ENCODE results near the gene STAT3. TPM values are rescaled to one million over a fixed set of nuclear protein-coding genes. Genes with fewer than 3 reads are reported as not detected.
A peak's percentile ranks its signal among the peaks of the same experiment; 100 is the strongest.

Gene STAT3
- total and polyA plus RNA-seq, 2 of the 13 experiments (the other 11 are each of a cell fraction or from before 2014, with no cell fraction given): 61.8 to 62.4 TPM

DNA sequence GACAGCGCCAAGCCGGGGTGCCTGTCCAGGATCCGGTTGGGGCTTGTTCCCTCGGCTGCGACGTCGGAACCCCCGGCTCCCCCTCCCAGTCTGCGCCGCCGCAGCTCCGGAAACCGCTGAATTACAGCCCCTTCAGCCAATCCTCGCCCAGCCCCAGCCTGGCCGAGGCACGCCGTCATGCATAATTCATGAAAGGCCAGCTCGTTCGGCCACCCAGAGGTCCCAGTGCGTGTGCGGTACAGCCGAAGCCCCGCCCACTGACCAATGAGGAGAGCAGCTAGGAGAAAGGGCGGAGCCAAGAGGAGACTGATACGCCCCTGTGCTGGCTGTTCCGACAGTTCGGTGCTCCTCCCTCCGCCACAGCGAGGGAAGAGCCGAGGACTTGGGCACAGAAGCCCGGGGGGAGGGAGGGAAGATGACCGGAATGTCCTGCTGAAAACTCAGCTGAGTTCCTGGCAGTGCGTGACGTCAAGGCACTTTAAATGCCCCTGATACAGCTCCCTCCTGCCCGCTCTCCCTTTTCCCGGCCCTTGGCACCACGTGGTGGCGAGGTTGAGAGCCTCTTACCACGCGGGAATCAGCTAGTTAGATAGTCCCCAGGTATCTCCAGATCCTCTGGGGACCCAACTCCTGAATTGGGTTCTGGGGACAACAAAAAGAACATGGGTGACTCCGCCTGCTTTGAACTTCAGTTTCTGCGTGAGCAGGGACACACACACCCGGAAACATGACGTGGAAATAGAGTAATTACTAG is at the start of gene STAT3 (continued):
- TF ChIP-seq, protein P1, sequence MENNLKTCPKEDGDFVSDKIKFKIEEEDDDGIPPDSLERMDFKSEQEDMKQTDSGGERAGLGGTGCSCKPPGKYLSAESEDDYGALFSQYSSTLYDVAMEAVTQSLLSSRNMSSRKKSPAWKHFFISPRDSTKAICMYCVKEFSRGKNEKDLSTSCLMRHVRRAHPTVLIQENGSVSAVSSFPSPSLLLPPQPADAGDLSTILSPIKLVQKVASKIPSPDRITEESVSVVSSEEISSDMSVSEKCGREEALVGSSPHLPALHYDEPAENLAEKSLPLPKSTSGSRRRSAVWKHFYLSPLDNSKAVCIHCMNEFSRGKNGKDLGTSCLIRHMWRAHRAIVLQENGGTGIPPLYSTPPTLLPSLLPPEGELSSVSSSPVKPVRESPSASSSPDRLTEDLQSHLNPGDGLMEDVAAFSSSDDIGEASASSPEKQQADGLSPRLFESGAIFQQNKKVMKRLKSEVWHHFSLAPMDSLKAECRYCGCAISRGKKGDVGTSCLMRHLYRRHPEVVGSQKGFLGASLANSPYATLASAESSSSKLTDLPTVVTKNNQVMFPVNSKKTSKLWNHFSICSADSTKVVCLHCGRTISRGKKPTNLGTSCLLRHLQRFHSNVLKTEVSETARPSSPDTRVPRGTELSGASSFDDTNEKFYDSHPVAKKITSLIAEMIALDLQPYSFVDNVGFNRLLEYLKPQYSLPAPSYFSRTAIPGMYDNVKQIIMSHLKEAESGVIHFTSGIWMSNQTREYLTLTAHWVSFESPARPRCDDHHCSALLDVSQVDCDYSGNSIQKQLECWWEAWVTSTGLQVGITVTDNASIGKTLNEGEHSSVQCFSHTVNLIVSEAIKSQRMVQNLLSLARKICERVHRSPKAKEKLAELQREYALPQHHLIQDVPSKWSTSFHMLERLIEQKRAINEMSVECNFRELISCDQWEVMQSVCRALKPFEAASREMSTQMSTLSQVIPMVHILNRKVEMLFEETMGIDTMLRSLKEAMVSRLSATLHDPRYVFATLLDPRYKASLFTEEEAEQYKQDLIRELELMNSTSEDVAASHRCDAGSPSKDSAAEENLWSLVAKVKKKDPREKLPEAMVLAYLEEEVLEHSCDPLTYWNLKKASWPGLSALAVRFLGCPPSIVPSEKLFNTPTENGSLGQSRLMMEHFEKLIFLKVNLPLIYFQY (CRISPR knock-in tag; IDR thresholded peaks at IDR 0.05; ENCODE audit: borderline replicate concordance): peak; percentile 94; the same call in 1 of the 2 replicates
- TF ChIP-seq ZNF775 (CRISPR knock-in tag; IDR thresholded peaks at IDR 0.05; ENCODE audit: borderline replicate concordance) (0 out of 2 replicates have a peak, but pooled peaks have one; percentile 10), NFE2L2 (IDR thresholded peaks at IDR 0.05; ENCODE audit: low read length) (no peak), ZNF274 (CRISPR knock-in tag; IDR thresholded peaks at IDR 0.05) (peak; percentile 97; the same call in 1 of the 2 replicates), ZNF543 (CRISPR knock-in tag; IDR thresholded peaks at IDR 0.05) (peak; percentile 97), SRF (IDR thresholded peaks at IDR 0.05; ENCODE audit: low read depth, low read length) (0 out of 2 replicates have a peak, but pooled peaks have one; percentile 75), TSC22D2 (CRISPR knock-in tag; IDR thresholded peaks at IDR 0.05; ENCODE audit: borderline replicate concordance) (peak; percentile 99), ZNF788 (CRISPR knock-in tag; IDR thresholded peaks at IDR 0.05; ENCODE audit: borderline replicate concordance) (peak; percentile 99), MYC (CRISPR knock-in tag; IDR thresholded peaks at IDR 0.05; ENCODE audit: borderline replicate concordance) (peak; percentile 98), ZFX (CRISPR knock-in tag; IDR thresholded peaks at IDR 0.05; ENCODE audit: low read depth) (no peak; the same call in none of the 2 replicates), SNAI1 (CRISPR knock-in tag; IDR thresholded peaks at IDR 0.05; ENCODE audit: borderline replicate concordance) (peak; percentile 97; the same call in 1 of the 2 replicates), FOXO1 (CRISPR knock-in tag; IDR thresholded peaks at IDR 0.05) (peak; percentile 92), HNF4A (CRISPR knock-in tag; IDR thresholded peaks at IDR 0.05) (peak; percentile 70)
- TF ChIP-seq, protein P2, sequence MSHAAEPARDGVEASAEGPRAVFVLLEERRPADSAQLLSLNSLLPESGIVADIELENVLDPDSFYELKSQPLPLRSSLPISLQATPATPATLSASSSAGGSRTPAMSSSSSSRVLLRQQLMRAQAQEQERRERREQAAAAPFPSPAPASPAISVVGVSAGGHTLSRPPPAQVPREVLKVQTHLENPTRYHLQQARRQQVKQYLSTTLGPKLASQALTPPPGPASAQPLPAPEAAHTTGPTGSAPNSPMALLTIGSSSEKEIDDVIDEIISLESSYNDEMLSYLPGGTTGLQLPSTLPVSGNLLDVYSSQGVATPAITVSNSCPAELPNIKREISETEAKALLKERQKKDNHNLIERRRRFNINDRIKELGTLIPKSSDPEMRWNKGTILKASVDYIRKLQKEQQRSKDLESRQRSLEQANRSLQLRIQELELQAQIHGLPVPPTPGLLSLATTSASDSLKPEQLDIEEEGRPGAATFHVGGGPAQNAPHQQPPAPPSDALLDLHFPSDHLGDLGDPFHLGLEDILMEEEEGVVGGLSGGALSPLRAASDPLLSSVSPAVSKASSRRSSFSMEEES (CRISPR knock-in tag; IDR thresholded peaks at IDR 0.05): peak; percentile 99
- TF ChIP-seq, protein P3, sequence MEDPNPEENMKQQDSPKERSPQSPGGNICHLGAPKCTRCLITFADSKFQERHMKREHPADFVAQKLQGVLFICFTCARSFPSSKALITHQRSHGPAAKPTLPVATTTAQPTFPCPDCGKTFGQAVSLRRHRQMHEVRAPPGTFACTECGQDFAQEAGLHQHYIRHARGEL (CRISPR knock-in tag; IDR thresholded peaks at IDR 0.05): peak; percentile 58; the same call in 1 of the 2 replicates
- TF ChIP-seq, protein P4, sequence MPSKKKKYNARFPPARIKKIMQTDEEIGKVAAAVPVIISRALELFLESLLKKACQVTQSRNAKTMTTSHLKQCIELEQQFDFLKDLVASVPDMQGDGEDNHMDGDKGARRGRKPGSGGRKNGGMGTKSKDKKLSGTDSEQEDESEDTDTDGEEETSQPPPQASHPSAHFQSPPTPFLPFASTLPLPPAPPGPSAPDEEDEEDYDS (CRISPR knock-in tag; IDR thresholded peaks at IDR 0.05): peak; percentile 98
- TF ChIP-seq, protein P5, sequence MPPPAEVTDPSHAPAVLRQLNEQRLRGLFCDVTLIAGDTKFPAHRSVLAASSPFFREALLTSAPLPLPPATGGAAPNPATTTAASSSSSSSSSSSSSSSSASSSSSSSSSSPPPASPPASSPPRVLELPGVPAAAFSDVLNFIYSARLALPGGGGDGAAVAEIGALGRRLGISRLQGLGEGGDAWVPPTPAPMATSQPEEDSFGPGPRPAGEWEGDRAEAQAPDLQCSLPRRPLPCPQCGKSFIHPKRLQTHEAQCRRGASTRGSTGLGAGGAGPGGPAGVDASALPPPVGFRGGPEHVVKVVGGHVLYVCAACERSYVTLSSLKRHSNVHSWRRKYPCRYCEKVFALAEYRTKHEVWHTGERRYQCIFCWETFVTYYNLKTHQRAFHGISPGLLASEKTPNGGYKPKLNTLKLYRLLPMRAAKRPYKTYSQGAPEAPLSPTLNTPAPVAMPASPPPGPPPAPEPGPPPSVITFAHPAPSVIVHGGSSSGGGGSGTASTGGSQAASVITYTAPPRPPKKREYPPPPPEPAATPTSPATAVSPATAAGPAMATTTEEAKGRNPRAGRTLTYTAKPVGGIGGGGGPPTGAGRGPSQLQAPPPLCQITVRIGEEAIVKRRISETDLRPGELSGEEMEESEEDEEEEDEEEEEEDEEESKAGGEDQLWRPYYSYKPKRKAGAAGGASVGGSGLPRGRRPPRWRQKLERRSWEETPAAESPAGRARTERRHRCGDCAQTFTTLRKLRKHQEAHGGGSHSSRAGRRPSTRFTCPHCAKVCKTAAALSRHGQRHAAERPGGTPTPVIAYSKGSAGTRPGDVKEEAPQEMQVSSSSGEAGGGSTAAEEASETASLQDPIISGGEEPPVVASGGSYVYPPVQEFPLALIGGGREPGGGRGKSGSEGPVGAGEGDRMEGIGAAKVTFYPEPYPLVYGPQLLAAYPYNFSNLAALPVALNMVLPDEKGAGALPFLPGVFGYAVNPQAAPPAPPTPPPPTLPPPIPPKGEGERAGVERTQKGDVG (CRISPR knock-in tag; IDR thresholded peaks at IDR 0.05; ENCODE audit: borderline replicate concordance): peak; percentile 99
